Uterus (tissue), 4 donors: ENCODE measurements around the gene UPF2. TPM values are rescaled to one million over a fixed set of nuclear protein-coding genes. Genes with fewer than 3 reads are reported as not detected.

ENCODE experiments used
- DNase-seq, 2 donors: peaks; one replicate each; pipeline ENCODE4 v3.0.0-alpha.2; 2019 to 2020
- H3K27ac ChIP-seq, 2 donors: fragments of 200-600 bp; sonication (generic); 1 replicate in 1 of 2; 2 replicates in 1 of 2; pipeline ENCODE4 v1.5.1; 2016 to 2018
- H3K27me3 ChIP-seq, 2 donors: fragments of 200-600 bp; sonication (generic); one replicate each; pipeline ENCODE4 v1.5.1; 2018 to 2019; ENCODE audit warnings: control low read depth in 1 of 2
- H3K36me3 ChIP-seq, 2 donors: fragments of 200-600 bp; sonication (generic); one replicate each; pipeline ENCODE4 v1.5.1; 2019; ENCODE audit warnings: control low read depth in 1 of 2
- H3K4me1 ChIP-seq, 2 donors: fragments of 200-600 bp; sonication (generic); one replicate each; pipeline ENCODE4 v1.5.1; 2018 to 2019; ENCODE audit warnings: control low read depth in 1 of 2
- H3K4me3 ChIP-seq, 2 donors: fragments of 200-600 bp; sonication (generic); 1 replicate in 1 of 2; 2 replicates in 1 of 2; pipeline ENCODE4 v1.5.1; 2018 to 2019; ENCODE audit warnings: mild to moderate bottlenecking in 1 of 2
- H3K9me3 ChIP-seq, 2 donors: fragments of 200-600 bp; sonication (generic); one replicate each; pipeline ENCODE4 v1.5.1; 2019; ENCODE audit warnings: control low read depth in 1 of 2
- POLR2A ChIP-seq, 2 donors: fragments of 450-650 bp; IDR thresholded peaks; one replicate each; pipeline ENCODE4 v1.6.1; 2016; ENCODE audit warnings: antibody characterized with exemption in 2 of 2, mild to moderate bottlenecking in 1 of 2, moderate library complexity in 1 of 2
- intact Hi-C: fragments of 100-400 bp; cut with DNase I; formaldehyde crosslinking; loops from one replicate; pipeline ENCODE4 v1.15.1; 2023; ENCODE audit warnings: low total_unique reads
- total RNA-seq, 4 donors: library from RNA; depleted of rRNA in 3 of 4; stranded (reverse); fragments of >200 nt in 3 of 4; gene quantifications; one replicate each; pipeline versions ENCODE4 v1.1.0 to v1.2.4, GENCODE V29; 2014 to 2023
- TF ChIP-seq, protein P1 (sequence below), 4 experiments: fragments of 200-600 bp in 2 of 4; fragments of 450-650 bp in 2 of 4; sonication (generic) in 2 of 4; IDR thresholded peaks; one replicate each; pipeline ENCODE4 v1.5.1; 2016 to 2019; ENCODE audit warnings: antibody characterized with exemption in 4 of 4, mild to moderate bottlenecking in 2 of 4, moderate library complexity in 1 of 4
- donor health status: DM: yes; HTN: yes; CAD: no.

Gene UPF2
- total RNA-seq, 4 donors from 2014 or later, result 17.4 to 35.7 (median 28.0) TPM

- Histone ChIP-seq H3K27ac (no peak overlapping the region), H3K4me1 (no peaks in the 10 kb centered on the region), H3K27me3 (no peaks in the 10 kb centered on the region), H3K36me3 (no peaks in the 10 kb centered on the region), H3K4me3 (no peak overlapping the region), H3K9me3 (no peaks in the 10 kb centered on the region)
- TF ChIP-seq POLR2A (IDR thresholded peaks at IDR 0.05), result no peak
- TF ChIP-seq, protein P1, sequence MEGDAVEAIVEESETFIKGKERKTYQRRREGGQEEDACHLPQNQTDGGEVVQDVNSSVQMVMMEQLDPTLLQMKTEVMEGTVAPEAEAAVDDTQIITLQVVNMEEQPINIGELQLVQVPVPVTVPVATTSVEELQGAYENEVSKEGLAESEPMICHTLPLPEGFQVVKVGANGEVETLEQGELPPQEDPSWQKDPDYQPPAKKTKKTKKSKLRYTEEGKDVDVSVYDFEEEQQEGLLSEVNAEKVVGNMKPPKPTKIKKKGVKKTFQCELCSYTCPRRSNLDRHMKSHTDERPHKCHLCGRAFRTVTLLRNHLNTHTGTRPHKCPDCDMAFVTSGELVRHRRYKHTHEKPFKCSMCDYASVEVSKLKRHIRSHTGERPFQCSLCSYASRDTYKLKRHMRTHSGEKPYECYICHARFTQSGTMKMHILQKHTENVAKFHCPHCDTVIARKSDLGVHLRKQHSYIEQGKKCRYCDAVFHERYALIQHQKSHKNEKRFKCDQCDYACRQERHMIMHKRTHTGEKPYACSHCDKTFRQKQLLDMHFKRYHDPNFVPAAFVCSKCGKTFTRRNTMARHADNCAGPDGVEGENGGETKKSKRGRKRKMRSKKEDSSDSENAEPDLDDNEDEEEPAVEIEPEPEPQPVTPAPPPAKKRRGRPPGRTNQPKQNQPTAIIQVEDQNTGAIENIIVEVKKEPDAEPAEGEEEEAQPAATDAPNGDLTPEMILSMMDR (IDR thresholded peaks at IDR 0.05), result no peak
- intact Hi-C loops, result no loop called here
- no peak for DNase-seq
Observed at GRCh38 chr10:11899067-11899876, 143.3 kb downstream of the UPF2 start.

GRCh38 chr10:11898372-11899066 is 144.1 kb downstream of the UPF2 start:
- no peak for TF ChIP-seq POLR2A (IDR thresholded peaks at IDR 0.05)
- no peak overlapping the region for H3K4me3 ChIP-seq
- H3K27me3 ChIP-seq, result no peaks in the 10 kb centered on the region
- no peaks in the 10 kb centered on the region for H3K36me3 ChIP-seq
- no peak for DNase-seq
- no peaks in the 10 kb centered on the region for H3K4me1 ChIP-seq
- H3K9me3 ChIP-seq, result no peaks in the 10 kb centered on the region
- no peak overlapping the region for H3K27ac ChIP-seq
- intact Hi-C loops, result no loop called here

GRCh38 chr10:11898033-11898371 is 144.6 kb downstream of the UPF2 start:
- no peak overlapping the region for H3K27ac ChIP-seq

GRCh38 chr10:11896549-11897200 is 145.9 kb downstream of the UPF2 start:
- H3K27ac ChIP-seq, result no peak overlapping the region
- H3K4me3 ChIP-seq, result no peak overlapping the region
- TF ChIP-seq, protein P1 (IDR thresholded peaks at IDR 0.05), result no peak
- no peak for TF ChIP-seq POLR2A (IDR thresholded peaks at IDR 0.05)
- H3K36me3 ChIP-seq, result no peaks in the 10 kb centered on the region
- no peaks in the 10 kb centered on the region for H3K4me1 ChIP-seq
- DNase-seq, result no peak
- no peaks in the 10 kb centered on the region for H3K27me3 ChIP-seq
- intact Hi-C loops, result no loop called here
- no peaks in the 10 kb centered on the region for H3K9me3 ChIP-seq

More at GRCh38 chr10:11898033-11898371, 144.6 kb downstream of the UPF2 start:
- H3K9me3 ChIP-seq, result no peaks in the 10 kb centered on the region
- TF ChIP-seq, protein P1 (IDR thresholded peaks at IDR 0.05), result no peak
- no peak for TF ChIP-seq POLR2A (IDR thresholded peaks at IDR 0.05)
- H3K4me1 ChIP-seq, result no peaks in the 10 kb centered on the region
- no peaks in the 10 kb centered on the region for H3K27me3 ChIP-seq
- DNase-seq, result no peak
- intact Hi-C loops, result no loop called here
- H3K4me3 ChIP-seq, result no peak overlapping the region
- no peaks in the 10 kb centered on the region for H3K36me3 ChIP-seq

DNA sequence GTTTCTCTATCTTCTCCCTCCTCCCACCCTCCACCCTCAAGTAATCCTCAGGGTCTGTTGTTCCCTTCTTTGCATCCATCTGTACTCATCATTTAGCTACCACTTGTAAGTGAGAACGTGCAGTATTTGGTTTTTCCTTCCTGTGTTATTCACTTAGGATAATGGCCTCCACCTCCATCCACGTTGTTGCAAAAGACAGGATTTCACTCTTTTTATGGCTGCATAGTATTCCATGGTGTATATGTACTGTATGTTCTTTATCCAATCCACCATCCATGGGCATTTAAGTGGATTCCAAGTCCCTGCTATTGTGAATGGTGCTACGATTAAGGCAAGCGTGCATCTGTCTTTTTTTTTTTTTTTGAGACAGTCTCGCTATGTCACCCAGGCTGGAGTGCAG is 147.0 kb downstream of the UPF2 start:
- intact Hi-C loops, result no loop called here
- H3K27me3 ChIP-seq, result no peaks in the 10 kb centered on the region
- no peak for DNase-seq
- H3K36me3 ChIP-seq, result no peaks in the 10 kb centered on the region
- no peaks in the 10 kb centered on the region for H3K4me1 ChIP-seq
- no peak overlapping the region for H3K27ac ChIP-seq
- H3K9me3 ChIP-seq, result no peaks in the 10 kb centered on the region
- no peak for TF ChIP-seq POLR2A (IDR thresholded peaks at IDR 0.05)
- no peak overlapping the region for H3K4me3 ChIP-seq

DNA sequence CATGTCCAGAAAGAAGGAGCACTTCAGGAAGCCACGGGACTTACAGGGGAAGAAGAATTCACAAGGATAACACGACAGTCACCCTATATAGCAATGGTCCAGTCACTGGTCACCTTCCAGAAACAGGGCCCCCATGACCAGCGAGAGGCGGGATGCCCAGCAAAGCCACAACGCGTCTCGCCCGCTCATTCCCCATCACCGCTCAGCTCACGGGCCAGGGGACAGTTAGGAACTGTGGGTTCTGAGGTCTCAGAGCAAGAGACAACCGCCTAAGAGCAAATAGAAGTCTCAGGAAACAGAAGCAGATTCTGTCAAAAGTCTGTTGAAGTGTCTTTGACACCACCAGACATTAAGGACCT is 147.5 kb downstream of the UPF2 start:
- H3K4me1 ChIP-seq, result no peaks in the 10 kb centered on the region
- no peaks in the 10 kb centered on the region for H3K36me3 ChIP-seq
- intact Hi-C loops, result no loop called here
- H3K27ac ChIP-seq, result no peak overlapping the region
- TF ChIP-seq, protein P1 (IDR thresholded peaks at IDR 0.05), result no peak
- no peak for TF ChIP-seq POLR2A (IDR thresholded peaks at IDR 0.05)
- no peak for DNase-seq
- no peaks in the 10 kb centered on the region for H3K9me3 ChIP-seq
- H3K27me3 ChIP-seq, result no peaks in the 10 kb centered on the region
- no peak overlapping the region for H3K4me3 ChIP-seq
